Cerebellar nuclear complex (tissue), 1 donor: Measurements from ENCODE around the gene DPPA3.
"Not testable (repeated sequence)": the region's sequence is repeated elsewhere in the genome, so short reads cannot be mapped to it uniquely, and the experiment has no call there.

Experiments
- DNase-seq, 2 experiments: peaks; one replicate each; lab custom pipeline; 2025; lab: John Stamatoyannopoulos, UW

Gene DPPA3

DNA sequence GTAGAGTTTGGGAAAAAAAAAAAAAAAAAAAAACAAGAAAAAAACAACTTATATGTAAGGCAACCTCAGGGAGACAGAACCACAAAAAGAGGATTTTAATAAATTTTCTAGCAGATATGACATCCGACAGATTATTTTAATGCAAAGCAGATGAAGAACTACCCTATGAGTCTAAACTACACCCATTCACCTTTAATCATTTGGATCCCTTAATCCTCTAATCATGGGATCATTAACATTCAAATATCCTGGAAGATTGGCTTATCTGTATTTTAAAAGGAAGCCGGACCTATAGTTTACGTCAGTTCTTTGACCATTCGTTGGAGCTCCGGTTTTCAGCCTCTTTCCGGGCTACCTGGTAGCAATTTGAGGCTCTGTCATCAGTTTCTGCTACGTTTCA is at the start of gene DPPA3:
Gene DPPA3 (plus strand): TSS at position 301 of the 400 bp plus-strand sequence. CDS start 138 bp downstream, outside the sequence.
- no peak for DNase-seq

DNA sequence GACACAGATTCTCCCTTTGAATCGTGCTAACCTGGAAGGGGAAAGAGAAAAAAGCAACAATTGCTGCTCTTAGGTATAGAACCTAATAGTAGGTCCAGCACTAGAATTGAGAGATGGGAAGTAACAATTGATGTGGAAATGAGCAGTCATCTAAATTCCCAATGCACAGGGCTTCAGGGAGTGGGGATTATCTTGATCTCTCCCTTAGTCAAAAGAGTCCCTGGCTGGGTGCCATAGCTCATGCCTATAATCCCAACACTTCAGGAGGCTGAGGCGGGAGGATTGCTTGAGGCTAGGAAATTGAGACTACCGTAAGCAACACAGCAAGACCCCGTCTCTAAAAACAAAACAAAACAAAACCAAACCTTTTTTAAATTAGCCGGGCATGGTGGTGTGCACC is 49.5 kb upstream of the DPPA3 start:
- DNase-seq: no peak

DNA sequence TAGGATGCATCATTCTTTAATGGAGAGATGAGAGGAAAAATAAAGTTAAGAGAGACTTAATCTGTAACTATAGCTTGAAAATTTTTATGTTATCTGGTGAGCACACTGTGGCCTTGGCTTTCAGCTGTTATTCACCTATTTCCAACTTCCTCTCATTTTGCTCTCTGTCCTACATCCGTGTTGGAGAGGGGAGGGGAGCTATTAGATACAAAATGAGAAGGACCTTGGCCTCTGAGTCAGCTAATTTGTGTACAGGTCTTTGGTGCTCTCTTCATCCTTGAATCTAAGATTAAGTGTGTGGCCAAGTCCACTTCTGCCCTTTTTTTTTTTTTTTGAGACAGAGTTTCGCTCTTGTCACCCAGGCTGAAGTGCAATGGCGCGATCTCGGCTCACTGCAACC is 44.6 kb upstream of the DPPA3 start:
- DNase-seq: no peak

DNA sequence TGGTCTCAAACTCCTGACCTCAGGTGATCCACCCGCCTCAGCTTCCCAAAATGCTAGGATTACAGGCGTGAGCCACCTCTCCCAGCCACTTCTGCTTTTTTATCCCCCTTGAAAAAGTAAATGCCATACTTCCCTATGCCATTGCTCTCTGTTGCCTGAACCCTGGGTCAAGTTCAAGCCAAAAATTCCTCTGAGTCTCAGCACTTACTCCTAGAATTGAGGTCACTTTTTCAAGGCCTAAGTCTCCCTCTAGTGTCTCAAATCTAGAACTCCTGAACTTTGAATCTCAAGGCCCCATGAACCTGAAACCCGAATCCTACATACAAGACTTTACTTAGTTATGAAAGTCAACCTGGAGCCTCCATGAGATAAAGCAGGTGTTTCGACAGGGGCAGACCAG is 44.1 kb upstream of the DPPA3 start:
- no peak for DNase-seq

DNA sequence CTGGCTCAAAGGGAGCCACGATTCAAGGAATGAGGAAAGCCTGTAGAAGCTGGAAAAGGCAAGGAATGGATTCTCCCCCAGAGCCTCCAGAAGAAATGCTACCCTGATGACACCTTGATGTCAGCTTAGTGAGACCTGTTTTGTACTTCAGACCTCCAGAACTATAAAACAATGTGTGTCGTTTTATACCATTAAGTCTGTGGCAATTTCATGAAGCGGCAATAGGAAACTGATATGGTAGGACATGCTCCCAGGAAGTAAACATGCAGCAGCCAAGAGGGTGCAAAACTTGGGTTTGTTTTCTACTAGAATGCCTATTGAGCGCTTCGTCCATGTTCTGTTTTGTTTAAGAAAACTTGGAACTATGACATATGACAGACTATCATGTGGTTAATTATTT is 43.1 kb upstream of the DPPA3 start:
- DNase-seq: no peak

DNA sequence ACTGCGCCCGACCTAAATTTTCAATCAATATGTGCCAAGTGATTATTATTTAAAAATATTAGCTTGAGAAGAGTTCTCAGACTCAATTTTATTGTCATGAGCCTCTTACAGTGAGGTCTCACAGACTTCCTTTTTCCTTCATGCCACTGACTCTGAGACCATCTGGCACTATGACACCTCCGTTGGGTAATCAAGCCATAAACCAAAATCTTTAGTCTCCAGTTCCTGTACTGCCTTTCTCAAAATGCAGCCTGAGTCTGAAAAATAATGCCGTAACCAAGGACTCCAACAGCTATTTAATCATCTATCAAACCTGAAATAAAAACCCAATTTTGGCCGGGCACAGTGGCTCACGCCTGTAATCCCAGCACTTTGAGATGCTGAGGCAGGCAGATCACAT is 35.8 kb upstream of the DPPA3 start:
- DNase-seq: not testable (repeated sequence)

DNA sequence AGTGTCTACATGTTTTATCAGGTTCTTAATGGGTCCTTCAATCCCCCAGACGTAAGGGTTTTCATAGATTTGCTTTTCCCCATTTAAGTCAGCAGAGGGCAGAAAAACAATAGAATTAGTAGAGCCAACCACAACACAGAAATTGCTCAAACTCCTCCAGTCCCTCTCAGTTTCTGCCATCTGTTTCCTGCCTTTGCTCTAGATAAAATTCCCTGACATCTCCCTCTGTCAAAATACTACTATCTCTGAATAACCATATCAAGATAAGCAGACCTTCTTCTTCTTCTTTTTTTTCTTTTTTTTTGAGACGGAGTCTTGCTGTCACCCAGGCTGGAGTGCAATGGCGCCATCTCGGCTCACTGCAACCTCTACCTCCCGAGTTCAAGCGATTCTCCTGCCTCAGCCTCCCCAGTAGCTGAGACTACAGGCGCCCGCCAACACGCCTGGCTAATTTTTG is 33.8 kb upstream of the DPPA3 start:
- not testable (repeated sequence) for DNase-seq

DNA sequence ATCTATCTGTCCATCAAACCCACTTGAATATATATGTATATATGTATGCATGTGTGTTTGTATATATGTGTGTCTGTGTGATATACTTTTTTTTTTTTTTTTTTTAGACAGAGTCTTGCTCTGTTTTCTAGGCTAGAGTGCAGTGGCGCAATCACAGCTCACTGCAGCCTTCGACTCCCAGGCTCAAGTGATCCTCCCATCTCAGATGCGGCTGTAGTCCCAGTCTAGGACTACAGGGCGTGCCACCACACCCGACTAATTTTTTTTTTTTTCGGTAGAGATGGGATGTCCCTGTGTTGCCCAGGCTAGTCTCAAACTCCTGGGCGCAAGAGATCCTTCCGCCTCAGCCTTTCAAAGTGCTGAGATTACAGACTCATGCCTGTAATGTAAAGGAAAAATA is 32.5 kb upstream of the DPPA3 start:
- no peak for DNase-seq

DNA sequence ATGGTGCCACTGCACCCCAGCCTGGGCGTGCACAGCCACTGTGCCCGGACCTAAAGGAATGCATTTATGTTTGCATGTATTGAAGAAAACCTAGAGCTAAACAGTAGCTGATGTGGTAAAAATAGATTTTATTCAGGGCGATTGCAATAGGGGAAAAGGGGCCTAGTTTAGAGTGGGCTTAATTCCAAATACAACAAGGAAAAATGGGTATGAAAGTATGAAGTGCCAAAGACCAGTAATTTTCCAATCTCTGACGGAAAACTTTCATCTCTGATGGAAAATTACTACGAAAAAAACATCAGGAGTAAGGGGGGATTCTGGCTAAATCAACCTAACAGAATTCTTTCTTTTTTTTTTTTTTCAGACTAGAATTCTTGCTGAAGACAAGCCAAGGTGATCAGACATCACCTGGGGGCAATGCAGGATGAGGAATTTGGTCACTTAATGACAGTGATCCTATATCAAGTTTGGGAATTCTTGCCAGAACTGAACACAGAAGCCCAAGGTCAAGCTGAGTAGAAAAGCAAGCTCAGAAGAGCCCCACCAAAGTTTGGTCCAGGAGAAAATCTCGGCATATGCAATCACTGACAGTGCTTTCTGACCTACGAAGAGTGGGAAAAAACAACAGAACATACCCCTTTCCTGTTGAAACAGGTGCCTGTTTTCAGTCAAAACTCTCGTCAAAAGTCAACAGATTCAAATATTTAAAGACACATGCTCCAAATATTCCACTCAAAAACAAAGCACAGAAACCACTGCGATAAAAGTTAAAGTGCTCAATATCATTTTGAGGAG is 31.8 kb upstream of the DPPA3 start:
- DNase-seq: no peak

DNA sequence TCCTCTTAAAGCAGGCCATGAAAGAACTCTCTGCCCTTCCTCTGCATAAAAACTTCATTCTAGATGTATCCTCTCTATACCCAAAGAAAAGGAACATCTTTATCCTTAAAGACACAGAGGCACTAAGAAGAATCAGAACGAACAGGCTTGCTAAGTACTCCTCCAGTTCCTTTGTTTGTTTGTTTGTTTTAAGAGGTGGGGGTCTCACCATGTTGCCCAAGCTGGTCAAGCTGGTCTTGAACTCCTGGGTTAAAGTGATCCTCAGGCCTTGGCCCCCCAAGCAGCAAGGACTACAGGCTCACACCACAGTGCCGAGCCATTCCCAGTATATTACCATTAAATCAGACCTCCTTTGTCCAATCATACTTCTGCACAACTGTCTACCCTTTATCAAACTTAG is 29.7 kb upstream of the DPPA3 start:
- DNase-seq: no peak

DNA sequence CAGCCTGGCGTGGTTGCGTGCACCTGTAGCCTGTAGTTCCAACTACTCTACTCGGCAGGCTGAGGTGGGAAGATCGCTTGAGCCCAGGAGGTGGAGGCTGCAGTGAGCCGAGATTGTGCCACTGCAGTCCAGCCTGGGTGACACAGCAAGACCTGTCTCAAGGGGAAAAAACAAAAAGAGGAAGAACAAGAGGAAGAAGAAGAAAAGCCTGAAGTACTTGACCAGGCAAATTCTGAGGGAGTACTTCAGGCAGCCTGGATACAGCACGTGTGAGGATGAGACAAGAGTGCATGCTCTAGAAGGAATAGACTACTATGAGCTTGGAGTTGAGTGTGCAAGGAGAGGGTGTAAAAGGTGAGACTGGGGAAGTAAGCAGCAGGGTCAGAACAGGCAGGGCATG is 17.4 kb upstream of the DPPA3 start:
- DNase-seq: no peak

DNA sequence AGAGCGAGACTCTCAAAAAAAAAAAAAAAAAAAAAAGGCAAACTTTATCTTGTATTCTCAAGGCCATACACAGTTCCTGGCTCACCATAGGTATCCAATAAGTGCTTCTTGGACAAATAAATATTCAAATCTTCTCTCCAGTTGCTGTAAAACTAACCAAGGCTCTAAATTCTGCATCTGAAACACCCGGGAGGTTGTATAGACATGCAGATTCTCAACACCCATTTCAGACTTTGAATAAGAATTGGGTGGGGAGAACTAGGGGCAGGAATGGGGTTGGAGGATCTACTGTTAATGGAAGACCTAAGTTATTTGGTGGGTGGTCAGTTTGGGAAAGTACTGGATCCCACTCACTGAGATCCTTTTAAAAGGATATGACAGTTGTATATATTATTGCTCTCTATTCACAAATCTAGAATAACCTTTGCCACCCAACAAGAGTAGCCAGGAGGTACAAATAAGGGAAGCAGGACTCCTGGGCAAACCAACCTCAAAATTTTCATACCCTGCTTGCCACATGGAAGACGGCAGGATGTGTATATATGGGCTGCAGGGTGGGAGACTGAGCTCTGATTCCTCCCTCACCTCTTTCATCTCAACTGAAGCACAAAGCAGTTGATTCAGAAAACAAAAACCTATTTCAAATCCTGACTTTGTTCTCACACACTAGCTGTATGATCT is 16.5 kb upstream of the DPPA3 start:
- no peak for DNase-seq

DNA sequence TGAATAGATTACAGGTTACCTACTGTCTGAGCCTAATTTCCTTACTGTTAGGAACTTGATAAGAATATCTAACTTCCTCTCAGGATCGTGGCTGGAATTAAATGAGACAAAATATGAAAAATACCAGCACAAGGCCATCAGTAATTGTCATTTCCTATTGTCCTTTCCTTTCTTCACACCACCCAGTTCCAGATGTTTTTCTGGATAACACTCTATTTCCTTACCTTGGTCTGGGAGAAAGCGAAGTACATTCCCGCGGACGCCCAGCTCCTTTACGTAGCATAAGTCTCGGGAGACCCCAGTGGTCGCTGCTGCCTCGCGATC is 16.0 kb upstream of the DPPA3 start:
- DNase-seq: no peak

DNA sequence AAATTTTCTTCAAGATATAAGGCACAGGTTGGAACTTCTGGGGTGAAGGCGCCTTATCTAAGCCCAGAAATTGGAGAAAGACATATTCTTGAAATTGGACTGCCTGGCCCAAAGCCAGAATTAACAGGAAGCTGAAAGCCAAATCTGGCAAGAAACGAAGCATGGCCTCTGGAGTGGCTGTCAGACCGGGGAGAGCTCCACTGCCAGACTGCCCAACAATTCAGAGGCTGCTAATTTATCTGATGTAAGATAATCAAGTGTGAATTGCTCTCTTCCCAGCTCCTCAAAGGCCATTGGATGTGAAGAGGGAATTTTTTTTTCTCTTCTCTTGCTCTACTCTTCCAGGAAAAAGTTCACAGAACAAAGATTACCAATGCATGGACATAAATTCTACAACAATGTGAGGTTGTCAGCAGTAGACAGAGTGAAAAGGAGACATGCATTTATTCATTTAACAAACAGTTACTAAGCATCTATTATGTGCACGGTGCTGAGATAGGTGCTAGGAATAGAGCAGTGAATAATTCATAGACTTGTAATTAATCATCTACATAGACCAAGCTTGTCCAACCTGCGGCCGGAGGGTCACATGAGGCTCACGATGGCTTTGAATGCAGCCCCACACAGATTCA is 15.6 kb upstream of the DPPA3 start, which contains the start of gene GDF3:
Gene GDF3 (minus strand): TSS at position 210 of the 632 bp plus-strand sequence. CDS start 47 bp downstream, at position 163.
- DNase-seq: no peak

DNA sequence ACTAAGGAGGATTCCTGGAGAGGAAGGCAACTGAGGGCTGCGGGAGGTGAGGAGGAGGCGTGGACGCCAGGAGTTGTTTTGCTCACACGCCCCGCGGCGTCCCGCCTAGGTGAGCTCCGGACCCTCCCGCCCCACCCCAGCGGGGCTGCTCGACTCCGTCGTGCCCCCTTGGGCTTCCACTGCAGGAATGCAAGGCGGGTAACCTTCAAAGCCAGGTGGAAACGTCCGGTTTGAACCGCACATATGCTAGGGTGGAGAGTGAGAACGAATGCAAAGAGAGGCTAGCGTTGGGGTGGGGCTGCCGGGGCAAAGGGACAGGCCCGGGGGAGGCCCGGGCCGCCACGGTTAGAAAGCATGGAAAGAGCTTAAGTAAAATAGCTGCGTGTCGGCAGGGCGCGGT is 5.4 kb upstream of the DPPA3 start:
- DNase-seq: no peak

DNA sequence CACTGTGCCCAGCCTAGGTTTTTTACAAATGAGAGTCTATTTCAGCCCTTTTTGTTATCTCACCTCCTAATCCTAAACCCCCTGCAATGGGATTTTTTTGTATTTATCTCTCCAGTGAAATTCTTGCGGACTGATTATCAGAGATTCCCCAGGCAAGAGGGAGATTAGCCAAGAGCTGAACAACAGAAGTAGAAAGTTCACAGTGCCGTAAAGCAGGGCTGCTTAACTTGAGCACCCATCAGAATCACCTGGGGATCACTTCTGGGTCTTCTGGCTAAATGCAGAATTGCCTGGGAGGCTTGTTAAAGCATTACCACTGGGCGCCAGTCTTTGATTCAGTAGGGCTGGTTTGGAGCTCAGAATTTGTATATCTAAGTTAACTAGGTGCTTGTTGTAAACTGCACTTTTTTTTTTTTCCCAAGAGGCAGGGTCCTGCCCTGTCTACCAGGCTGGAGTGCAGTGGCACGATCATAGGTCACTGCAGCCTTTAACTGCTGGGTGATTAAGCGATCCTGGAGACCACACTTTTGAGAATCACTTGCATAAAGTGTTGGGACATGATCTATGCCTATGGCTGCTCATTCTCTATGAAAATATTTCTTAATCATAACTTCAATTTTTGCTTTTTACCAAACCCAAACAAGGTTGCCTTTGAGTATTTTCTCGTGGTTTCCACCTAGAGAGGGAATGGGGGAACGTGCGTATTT is 1.1 kb upstream of the DPPA3 start:
- DNase-seq: no peak

DNA sequence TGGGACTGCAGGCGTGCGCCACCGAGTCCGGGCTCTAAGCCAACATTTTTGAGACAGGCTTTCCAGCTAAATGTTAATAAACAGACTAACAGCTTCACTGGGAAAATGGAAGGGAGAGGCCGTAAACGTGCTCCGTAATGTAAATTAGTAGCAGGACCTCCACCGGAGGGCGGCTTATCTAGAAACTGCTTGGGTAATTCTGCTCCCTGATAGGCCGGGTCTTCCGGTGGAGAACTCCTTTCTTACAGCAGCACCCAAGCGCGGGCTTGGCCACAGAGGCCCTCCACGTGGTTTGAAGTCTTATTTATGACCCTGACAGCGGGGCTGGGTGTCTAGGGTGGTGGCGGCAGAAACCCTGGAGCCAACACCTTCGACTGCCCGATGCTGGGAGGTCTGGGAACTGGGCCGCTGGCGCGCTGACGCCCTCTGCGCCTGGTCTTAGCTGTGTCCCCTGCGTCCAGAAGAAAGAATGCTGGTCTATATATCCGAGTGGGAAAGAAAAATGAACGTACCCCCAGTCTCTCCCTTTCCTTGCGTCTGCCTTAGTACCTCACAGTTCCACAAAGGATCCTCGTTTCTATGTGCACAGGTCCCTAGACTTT is 1.7 kb downstream of the DPPA3 start:
- DNase-seq: no peak

DNA sequence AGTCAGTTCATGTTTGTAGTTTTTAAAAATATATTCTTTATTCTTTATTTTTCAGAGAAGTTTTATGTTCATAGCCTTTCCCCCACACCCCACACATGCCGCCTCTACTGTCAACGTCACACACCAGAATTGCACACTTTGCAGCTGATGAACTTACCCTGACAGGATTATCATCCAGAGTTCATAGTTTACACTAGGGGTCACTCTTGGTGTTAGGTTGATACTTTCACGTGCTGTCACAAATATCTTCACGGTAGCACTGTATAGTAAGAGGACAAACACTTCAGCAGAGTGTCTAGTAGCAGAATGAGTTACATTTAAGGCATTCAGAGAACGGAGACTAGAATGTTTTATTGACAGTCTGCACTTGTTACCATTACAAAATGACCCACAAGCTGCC is 5.1 kb downstream of the DPPA3 start:
- no peak for DNase-seq

DNA sequence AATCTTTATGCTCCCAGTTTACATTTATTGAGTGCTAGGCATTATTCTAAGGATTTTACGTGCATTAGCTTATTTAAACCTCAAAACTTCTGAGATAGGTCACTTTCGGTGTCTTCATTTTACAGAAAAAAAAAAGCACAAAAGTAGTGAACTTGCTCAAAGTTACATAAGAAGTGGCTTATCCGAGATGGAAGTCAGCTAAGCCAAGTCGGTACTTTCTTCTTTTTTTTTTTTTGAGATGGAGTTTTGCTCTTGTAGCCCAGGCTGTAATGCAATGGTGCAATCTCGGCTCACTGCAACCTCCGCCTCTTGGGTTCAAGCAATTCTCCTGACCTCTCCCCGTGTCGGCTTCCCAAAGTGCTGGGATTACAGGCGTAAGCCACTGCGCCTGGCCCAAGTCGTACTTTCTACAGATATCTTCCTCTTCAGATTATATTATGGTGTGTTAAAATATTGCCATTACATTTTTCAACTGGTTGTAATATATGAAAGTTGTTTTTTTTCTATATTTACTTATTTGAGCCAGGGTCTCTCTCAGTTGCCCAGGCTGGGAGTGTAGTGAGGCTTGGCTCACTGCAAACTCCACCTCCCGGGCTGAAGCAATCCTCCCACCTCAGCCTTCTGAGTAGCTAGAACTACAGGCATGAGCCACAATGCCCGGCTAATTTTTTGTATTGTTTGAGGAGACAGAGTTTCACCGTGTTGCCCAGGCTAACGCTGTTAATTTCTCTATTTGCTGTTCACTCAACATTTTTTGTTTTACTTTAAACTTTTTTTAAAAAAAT is 8.9 kb downstream of the DPPA3 start:
- no peak for DNase-seq

DNA sequence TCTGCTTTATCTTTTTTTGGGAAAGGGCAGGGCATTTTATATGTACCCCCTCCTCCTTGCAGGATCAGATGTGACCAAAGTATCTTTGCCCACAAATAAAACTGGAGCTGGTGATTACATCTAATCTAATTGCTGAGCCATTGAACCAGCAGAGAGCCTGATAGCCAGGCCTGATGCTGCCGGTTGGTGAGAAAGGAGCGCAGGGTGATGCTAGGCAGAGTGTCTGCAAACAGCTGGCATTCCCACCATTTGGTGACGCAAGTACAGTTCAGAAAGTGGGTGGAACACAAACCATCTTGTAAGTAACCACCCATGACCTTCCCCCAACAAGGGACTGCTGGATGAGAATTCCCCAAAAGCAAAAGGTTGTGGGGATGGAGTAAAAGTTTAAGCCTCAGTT is 12.7 kb downstream of the DPPA3 start:
- no peak for DNase-seq

DNA sequence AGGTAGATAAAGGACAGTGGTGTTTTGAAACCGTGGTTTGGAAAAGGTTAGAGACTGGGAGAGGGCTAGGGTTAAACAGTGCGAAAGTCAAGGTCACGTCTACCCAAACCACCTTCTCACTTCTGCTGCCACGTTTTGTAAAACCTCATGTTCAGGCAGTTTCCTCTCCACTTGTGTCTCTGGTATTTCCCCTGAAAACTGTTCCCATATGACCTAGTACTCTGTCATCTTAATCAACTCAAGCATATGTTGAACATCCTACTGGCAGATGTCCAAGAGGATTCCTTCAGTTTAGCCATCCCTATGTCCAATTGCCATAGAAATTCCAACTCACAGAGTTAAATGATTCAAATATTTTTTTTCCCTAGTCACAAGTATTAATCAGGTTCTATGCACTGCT is 18.5 kb downstream of the DPPA3 start:
- DNase-seq: no peak
